Head of caudate nucleus (tissue), 42 donors: Measurements from ENCODE around the gene TTC1.
"Not testable (repeated sequence)": the region's sequence is repeated elsewhere in the genome, so short reads cannot be mapped to it uniquely, and the experiment has no call there.

Source experiments
- DNase-seq, 42 donors: peaks; one replicate each; pipeline versions ENCODE4 v3.0.0 to v3.0.0-alpha.2; 2020 to 2021; ENCODE audit warnings: mixed read lengths in 7 of 42
- intact Hi-C: fragments of 100-400 bp; cut with DNase I; formaldehyde crosslinking; loops from one replicate; pipeline ENCODE4 v1.15.0; 2022

The TTC1 gene

DNA sequence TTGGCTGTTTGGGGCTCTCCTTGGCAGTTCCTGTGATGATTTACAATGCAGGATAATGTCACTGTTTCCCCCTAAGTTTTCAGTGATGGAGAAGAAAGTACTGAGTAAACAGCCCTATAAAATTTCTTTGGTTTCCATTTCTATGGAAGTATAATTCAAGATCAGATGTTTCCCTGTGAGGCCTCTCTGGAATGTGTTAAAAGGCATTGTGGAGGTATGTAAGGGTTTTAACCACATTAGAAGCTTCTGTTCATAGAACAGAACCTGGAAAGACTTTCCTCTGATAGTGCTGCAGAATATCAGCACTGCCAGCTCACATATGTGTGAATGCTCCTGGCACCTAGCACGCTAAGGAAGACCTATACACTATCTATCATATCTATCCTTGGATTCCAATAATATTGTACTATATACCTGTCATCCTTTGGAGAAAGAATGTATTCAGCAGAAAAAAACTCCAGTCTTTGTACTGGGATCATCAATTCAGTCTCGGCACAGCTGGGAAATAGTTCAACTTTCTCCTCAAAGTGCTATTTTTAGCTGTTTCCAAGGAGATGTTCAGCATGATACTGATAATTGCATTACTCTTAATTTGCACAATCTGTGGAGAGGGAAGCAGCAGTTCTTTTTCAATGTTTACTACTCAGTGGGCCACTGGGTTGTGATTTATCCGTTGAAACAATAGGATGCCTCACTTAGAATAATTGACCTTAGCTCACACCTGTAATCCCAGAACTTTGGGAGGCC is 21.9 kb downstream of the TTC1 start:
- intact Hi-C loops = no loop called here

GRCh38 chr5:160033546-160034252 is 24.8 kb downstream of the TTC1 start:
- intact Hi-C loops = no loop called here
- DNase-seq = no peak

More for the DNA sequence above, 21.9 kb downstream of the TTC1 start:
- peak in 3 of 42 donors; percentile 15 to 51 (median 33) for DNase-seq

DNA sequence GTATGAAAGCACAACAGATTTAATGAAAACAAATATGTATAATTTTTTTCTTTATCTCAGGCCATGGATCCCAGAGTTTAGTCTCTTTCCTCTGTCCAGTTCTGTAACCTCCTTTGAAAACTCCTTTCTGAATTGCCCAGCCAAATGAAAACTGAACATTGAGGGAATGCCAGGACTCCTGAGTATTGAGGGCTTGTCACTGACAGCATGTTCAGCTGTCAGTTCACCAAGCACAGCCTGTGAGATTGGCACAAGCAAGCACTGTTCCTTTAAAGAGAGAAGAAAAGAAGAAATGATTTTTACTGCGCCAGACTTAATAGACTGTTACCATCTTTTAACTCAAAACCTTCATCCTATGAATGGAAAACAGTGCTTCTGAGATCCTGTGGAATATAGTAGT is 27.3 kb downstream of the TTC1 start:
- peak in 4 of 42 donors; percentile 8 to 44 (median 18) for DNase-seq
- intact Hi-C loops = no loop called here

GRCh38 chr5:160036884-160037283 is 27.9 kb downstream of the TTC1 start:
- DNase-seq = peak in 1 of 42 donors; percentile 28
- intact Hi-C loops = no loop called here

DNA sequence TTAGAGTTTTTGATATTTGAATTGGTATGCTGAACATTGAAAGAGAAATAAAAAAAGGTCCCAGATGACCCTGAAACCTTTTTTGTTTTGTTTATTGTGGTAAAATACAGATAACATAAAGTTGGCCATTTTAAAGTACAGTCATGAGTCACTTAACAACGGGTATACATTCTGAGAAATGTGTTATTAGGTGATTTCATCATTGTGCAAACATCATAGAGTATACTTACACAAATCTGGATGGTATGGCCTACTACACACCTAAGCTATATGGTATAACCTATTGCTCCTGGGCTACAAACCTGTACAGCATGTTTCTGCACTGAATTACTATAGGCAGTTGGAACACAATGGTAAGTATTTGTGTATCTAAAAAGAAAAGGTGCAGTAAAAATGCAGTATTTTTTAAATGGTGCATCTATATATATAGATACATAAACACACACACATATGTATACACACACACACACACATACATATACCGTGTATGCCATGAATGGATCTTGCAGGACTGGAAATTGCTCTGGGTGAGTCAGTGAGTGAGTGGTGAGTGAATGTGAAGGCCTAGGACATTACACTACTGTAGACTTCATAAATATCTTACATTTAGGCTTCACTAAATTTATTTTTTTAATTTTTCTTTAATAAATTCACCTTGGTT is 31.0 kb downstream of the TTC1 start:
- DNase-seq = no peak
- intact Hi-C loops = no loop called here

- DNase-seq = no peak
- intact Hi-C loops = no loop called here
Observed at GRCh38 chr5:160040471-160040835, 31.5 kb downstream of the TTC1 start.

DNA sequence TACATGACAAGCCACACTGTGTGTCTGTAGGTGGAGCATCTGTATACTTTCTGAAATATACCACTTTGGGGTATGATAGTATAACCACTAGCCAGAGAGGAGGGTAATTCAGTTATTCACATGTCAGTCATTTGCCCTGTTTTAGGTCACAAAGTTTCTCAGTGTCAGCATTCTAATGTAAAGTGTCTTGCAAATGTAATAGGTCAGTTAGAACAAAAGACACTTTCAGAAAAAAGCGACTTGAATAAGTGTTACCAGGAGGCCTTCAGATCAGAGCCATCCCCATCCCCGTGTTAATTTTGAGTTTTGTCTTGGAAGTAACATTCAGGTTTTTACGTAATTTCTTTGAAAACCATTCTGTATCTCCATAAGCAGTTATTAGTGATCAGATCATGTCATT is 33.7 kb downstream of the TTC1 start:
- no peak for DNase-seq
- intact Hi-C loops = no loop called here

DNA sequence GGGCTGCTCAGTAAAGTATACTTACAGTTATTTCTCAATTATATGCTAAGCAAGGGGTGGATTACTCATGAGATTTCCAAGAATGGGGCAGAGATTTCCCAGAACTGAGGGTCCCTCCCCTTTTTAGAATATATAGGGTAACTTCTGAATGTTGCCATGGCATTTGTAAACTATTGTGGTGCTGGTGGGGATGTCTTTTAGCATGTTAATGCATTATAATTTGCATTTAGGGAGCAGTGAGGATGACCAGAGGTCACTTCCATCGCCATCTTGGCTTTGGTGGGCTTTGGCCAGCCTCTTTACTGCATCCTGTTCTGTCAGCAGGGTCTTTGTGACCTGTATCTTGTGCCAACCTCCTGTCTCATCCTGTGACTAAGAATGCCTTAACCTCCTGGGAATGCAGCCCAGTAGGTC is 35.5 kb downstream of the TTC1 start:
- intact Hi-C loops = no loop called here
- no peak for DNase-seq

DNA sequence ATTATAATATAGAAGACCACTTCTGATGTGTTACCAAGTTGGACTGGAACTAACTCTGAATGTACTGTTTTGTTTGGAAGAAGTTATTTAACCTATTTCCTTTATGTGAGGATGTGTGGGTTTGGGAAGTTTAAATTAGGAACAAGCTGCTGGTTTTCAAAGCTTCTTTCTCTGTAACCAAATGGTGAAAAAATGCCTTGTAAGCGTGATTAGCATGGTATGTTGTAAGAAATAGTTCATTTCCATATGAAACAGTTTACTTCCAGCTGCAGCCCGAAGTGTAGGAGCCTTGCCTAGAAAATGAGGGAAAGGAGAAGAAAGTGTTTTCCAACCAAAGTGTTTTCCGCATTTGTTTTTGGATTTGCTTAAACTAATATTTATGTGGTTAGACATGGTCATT is 36.0 kb downstream of the TTC1 start:
- no peak for DNase-seq
- intact Hi-C loops = no loop called here

DNA sequence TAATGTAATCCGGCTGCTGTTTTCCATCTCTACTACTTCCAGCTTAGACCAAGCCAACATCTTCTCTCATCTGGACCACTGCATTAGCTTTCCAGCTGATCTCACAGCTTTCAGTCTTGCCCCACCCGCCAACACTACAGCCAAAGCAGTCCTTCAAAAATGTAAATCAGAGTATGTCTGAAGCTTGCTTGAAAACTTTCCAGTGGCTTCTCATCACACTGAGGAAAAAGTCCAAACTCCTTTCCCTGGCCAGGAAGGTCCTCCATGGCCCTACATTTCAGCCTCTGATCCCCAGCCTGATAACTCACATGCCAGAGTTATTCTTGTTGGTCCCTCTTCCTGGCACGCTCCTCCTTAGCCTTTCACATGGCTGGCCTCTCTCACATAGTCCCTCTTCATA is 38.5 kb downstream of the TTC1 start:
- DNase-seq = no peak
- intact Hi-C loops = no loop called here

GRCh38 chr5:160048131-160048530 is 39.2 kb downstream of the TTC1 start:
- DNase-seq = no peak

DNA sequence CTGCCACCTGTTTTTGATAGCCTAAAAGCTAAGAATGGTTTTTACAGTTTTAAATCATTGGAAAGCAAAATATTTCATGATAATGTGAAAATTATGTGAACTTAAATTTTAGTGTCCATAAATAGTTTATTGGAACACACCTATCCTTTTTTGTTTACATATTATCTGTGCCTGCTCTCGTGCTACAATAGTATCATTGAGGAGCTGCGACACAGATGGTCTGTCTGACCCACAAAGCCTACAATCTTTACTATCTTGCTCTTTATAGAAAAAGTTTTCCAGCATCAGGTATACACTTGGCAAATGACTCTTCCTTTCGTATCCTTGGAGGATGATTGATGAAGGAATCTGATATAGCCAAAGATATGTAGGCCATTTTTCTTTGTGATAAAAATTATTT is 40.2 kb downstream of the TTC1 start:
- DNase-seq = no peak
- intact Hi-C loops = no loop called here

More at GRCh38 chr5:160048131-160048530, 39.2 kb downstream of the TTC1 start:
- intact Hi-C loops = no loop called here

DNA sequence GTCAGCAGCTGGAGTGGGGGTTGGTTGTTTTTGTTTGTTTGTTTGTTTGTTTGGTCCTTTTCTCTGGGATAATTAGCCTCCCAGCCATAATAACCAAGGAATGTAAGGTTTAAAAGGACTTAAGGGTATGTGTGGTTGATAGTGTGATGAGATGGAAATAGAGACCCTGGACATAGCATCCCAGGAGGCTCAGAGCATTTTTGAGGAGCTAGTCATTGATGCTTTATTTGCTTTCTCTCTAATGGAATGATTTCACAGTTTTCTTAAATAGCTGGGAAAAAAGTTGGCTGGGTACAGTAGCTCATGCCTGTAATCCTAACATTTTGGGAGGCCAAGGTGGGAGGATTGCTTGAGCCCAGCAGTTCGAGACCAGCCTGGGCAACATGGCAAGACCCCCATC is 45.1 kb downstream of the TTC1 start:
- intact Hi-C loops = no loop called here
- DNase-seq = no peak

DNA sequence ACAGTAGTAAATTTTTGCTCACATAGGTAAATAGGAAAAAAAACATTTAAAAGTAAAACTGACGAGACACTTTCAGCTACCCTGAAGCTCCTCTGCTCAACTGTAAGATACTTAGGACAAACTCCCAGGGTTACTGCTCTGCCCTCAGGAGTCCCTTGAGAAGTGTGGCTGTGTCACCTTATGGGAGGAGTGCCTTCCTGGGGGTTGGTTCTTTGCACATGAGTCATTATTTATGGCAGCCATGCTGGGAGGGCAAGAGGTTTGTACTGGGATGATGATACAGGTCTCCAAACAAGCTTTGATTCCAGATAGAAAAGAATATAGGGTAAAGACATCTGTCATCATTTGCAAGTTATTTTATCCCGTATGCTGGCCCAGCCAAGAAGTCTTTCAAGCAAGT is 45.9 kb downstream of the TTC1 start:
- intact Hi-C loops = no loop called here
- no peak for DNase-seq

- no peak for DNase-seq
- intact Hi-C loops = no loop called here
Observed at GRCh38 chr5:160057256-160057655, 48.3 kb downstream of the TTC1 start.

DNA sequence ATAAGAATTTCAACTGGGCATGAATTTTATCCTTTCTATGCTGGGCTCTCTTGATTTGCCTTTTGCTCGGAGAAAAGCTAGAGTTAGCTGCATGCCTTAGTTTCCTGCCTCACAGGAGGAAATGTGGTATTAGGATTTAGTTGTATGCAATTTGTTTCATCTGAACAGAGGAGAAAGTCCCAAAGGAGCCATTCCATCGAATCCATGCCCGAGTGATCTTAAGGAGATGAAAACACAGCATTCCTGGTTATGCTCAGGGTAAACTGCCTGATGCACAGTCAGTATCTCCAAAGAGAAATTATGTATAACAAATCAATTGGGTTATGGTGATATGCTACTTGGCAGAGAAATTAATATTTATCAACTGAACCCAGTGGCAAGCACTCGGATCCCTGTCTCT is 51.1 kb downstream of the TTC1 start:
- intact Hi-C loops = no loop called here
- DNase-seq = no peak

DNA sequence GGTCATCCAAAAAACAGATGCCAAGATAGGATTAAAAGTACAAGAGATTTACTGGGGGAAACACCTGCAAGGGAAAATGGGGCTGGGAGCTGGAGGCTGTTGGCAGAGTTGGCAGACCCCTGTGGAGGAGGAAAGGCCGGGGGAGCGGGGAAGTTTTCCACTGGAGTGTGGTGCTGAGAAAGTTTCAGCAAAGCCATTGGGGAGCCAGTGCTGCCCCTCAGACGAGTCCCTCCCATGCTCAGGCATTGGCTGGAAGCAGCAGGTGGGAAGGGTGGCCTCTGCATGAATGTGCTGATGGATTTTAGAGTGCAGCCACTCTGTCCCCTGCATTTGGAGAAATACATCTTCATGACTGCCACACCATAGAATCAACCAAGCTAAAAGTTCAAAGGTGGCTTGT is 52.8 kb downstream of the TTC1 start:
- intact Hi-C loops = no loop called here
- no peak for DNase-seq

DNA sequence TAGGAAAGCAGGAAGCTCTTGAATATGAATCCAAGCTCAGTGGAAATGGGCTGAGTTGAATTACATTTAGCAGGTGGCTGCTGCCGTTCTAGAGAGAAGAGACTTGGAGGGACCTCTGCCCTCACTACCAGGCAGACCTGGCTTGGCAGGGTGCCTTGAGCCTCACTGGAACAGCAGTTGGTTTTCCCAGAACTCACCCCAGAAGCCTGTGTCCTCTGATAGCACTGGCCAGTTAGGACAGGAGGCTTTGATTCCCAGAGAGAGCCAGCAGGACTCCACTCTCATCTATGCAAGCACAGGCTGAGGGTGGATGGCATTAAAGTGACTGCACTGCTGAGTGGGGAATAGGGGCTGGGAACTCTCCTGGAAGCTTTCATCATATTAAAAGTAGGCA is 55.5 kb downstream of the TTC1 start:
- intact Hi-C loops = no loop called here
- no peak for DNase-seq

DNA sequence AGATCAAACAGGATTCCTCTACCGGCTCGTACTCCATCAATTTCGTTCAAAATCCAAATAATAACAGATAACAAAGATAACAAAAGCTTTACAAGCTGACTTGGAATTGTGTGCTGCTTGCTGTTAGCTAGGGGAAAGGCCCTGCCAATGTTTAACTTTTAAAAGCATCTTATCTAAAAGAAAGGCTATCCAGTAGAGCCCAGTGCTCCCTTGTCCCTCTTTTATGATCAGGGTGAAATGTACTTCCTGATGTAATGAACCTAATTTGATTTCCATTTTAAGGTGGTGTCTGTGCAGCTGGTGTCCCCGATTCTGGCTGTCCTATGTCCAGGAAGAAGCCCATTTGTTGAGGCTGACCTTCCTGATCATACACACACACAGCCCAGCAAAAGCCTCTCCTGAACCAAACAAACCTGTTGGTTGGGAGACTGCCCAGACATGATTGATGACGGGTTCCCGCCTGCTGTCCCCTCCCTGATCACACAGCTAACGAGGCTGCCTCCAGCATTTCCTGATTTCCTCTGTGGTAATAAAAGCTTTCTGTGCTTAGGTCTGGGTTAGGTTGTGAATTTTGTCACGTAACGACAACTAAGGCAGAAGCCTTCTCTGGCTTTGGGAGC is 56.2 kb downstream of the TTC1 start:
- DNase-seq = no peak
- intact Hi-C loops = no loop called here

DNA sequence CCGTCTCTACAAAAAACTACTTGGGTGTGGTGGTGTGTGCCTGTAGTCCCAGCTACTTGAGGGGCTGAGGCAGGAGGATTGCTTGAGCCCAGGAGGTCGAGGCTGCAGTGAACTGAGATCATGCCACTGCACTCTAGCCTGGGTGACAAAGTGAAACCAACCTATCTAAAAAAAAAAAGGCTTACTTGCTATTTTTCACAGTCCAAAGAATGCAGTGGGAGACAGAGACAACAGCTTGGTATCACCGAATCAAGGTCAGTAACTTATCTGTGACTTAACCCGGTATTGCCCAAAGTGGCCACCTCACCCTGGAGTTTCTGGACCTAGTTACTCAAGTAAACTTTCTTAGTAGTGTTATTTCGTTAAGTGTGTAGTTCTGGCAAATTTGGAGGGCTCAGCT is 60.2 kb downstream of the TTC1 start:
- intact Hi-C loops = not testable (repeated sequence)

More for the DNA sequence above, 60.2 kb downstream of the TTC1 start:
- not testable (repeated sequence) for DNase-seq
